K562 (cell line): ENCODE data around the gene SYNM. TPM values are rescaled to one million over a fixed set of nuclear protein-coding genes. Genes with fewer than 3 reads are reported as not detected.

Source experiments
- ATAC-seq: fragments of 200-7000 bp; cut with Tn5 transposase; 3 replicates; pipeline ENCODE4 v1.9.1; 2020; ENCODE audit warnings: moderate library complexity
- BruUV-seq: library from RNA; stranded (reverse); fragments of 400-500 nt; replicated peaks from 2 replicates; lab custom pipeline; 2021; lab: Mats Ljungman, UMichigan
- CTCF ChIA-PET: fragments of 300-600 bp; formaldehyde crosslinking; extraction: SDS; loops from one replicate; lab custom pipeline; 2021; ENCODE audit warnings: low intra/inter-chr PET ratio; lab: Yijun Ruan, JAX
- POLR2A ChIA-PET: fragments of 300-600, 350-650 bp; sonication (Branson Sonifier 250); formaldehyde crosslinking; extraction: SDS; loops from one replicate; lab custom pipeline; 2021; ENCODE audit warnings: antibody characterized with exemption, inconsistent platforms; lab: Yijun Ruan, JAX
- DNase-seq, 4 experiments: peaks; one replicate each; pipeline versions ENCODE4 v3.0.0 to v3.0.0-alpha.2; 2011 to 2018; ENCODE audit warnings: low spot score in 3 of 4, mixed read lengths in 3 of 4; ENCODE audit errors: extremely low read depth in 1 of 4
- FAIRE-seq: peaks from 2 replicates; lab custom pipeline; 2011; peaks lifted over from hg19 to GRCh38; lab: Jason Lieb, UNC
- H2AFZ ChIP-seq: 2 replicates; pipeline ENCODE4 v1.6.0; 2011; ENCODE audit warnings: low read depth, low read length, control low read depth, inconsistent platforms
- H3K27ac ChIP-seq: fragments of 200-600 bp; 3 replicates; pipeline ENCODE4 v1.8.0; 2011; ENCODE audit warnings: low read depth, mild to moderate bottlenecking, control low read depth, inconsistent platforms, low read length, moderate library complexity, mixed read lengths; ENCODE audit errors: extremely low read depth
- H3K27me3 ChIP-seq, 2 experiments: fragments of 300-600 bp in 1 of 2; 2 replicates in 1 of 2; 3 replicates in 1 of 2; pipeline versions ENCODE4 v1.6.0 to v1.8.0; 2011; ENCODE audit warnings: inconsistent platforms in 2 of 2, low read length in 2 of 2, mild to moderate bottlenecking in 1 of 2, mixed read lengths in 1 of 2, moderate library complexity in 1 of 2; ENCODE audit not compliant: control insufficient read depth in 2 of 2, insufficient read depth in 2 of 2
- H3K36me3 ChIP-seq: fragments of 300-600 bp; 3 replicates; pipeline ENCODE4 v1.8.0; 2011; ENCODE audit warnings: mild to moderate bottlenecking, low read length, inconsistent platforms; ENCODE audit not compliant: control insufficient read depth, insufficient read depth
- H3K4me1 ChIP-seq, 2 experiments: fragments of 200-600 bp in 1 of 2; replicated peaks in 1 of 2; 2 replicates in 1 of 2; 3 replicates in 1 of 2; pipeline versions ENCODE4 v1.5.1 to v1.8.0; 2011; ENCODE audit warnings: inconsistent platforms in 2 of 2, low read length in 2 of 2, mild to moderate bottlenecking in 1 of 2, mixed read lengths in 1 of 2, moderate library complexity in 1 of 2; ENCODE audit not compliant: control insufficient read depth in 2 of 2, insufficient read depth in 2 of 2
- H3K4me2 ChIP-seq: 2 replicates; pipeline ENCODE4 v1.6.1; 2011; ENCODE audit warnings: low read length, control low read depth, inconsistent platforms, mixed read lengths; ENCODE audit not compliant: insufficient read depth
- H3K4me3 ChIP-seq: fragments of 200-600 bp; sonication (generic), shearing (Covaris generic); 2 replicates; pipeline ENCODE4 v1.5.1; 2016; ENCODE audit warnings: control low read depth, inconsistent platforms
- H3K79me2 ChIP-seq: fragments of 200-600 bp; 3 replicates; pipeline ENCODE4 v1.8.0; 2011; ENCODE audit warnings: low read length, inconsistent platforms; ENCODE audit not compliant: control insufficient read depth, insufficient read depth
- H3K9ac ChIP-seq, 2 experiments: 2 replicates each; pipeline versions ENCODE4 v1.6.0 to v1.6.1; 2011; ENCODE audit warnings: low read depth in 2 of 2, low read length in 2 of 2, control low read depth in 1 of 2, inconsistent platforms in 1 of 2, mild to moderate bottlenecking in 1 of 2, mixed read lengths in 1 of 2; ENCODE audit not compliant: insufficient read depth in 1 of 2
- H3K9me1 ChIP-seq: one replicate; pipeline ENCODE4 v1.6.0; 2011; ENCODE audit warnings: inconsistent platforms, mild to moderate bottlenecking, low read length, moderate library complexity; ENCODE audit not compliant: control insufficient read depth, insufficient read depth
- H3K9me3 ChIP-seq: replicated peaks from 2 replicates; pipeline ENCODE4 v1.5.1; 2011; ENCODE audit warnings: low read depth, low read length, inconsistent platforms; ENCODE audit not compliant: control insufficient read depth, insufficient read depth
- H4K20me1 ChIP-seq: replicated peaks from 2 replicates; pipeline ENCODE4 v1.6.1; 2011; ENCODE audit warnings: low read length, inconsistent platforms, mixed read lengths; ENCODE audit not compliant: control insufficient read depth, insufficient read depth
- CHD4 ChIP-seq: fragments of 200-600 bp; sonication (generic); IDR thresholded peaks from 3 replicates; pipeline ENCODE4 v1.6.1; 2012; ENCODE audit warnings: low read depth, mild to moderate bottlenecking, mixed read lengths, low read length, inconsistent platforms; ENCODE audit not compliant: insufficient read depth, insufficient replicate concordance, poor library complexity, severe bottlenecking
- SAP30 ChIP-seq: fragments of 200-600 bp; sonication (generic); IDR thresholded peaks from 2 replicates; pipeline ENCODE4 v1.6.1; 2012; ENCODE audit warnings: borderline replicate concordance, low read depth, mild to moderate bottlenecking, moderate library complexity, low read length, control low read depth, inconsistent platforms; ENCODE audit not compliant: insufficient read depth, poor library complexity, severe bottlenecking
- STAT5A ChIP-seq: IDR thresholded peaks from 2 replicates; pipeline ENCODE4 v1.6.1; 2012; ENCODE audit warnings: low read length, inconsistent platforms, borderline replicate concordance
- STAT5B ChIP-seq: fragments of 250-450 bp; sonication (Bioruptor Pico); IDR thresholded peaks from 2 replicates; pipeline ENCODE4 v1.8.0; 2021; ENCODE audit warnings: mild to moderate bottlenecking, inconsistent platforms
- ZNF140 ChIP-seq: fragments of 250-450 bp; sonication (Bioruptor Pico); IDR thresholded peaks from 2 replicates; pipeline ENCODE4 v1.8.0; 2021; ENCODE audit warnings: moderate library complexity, mild to moderate bottlenecking, inconsistent platforms
- WGBS: fragments of 100-300 bp; shearing (Covaris generic); methylation state at CpG from one replicate; pipeline ENCODE4 v1.1.6; 2016; ENCODE audit warnings: low coverage, mixed read lengths; ENCODE audit not compliant: insufficient coverage; ENCODE audit errors: missing lambda C conversion rate; 5-methylcytosine and 5-hydroxymethylcytosine counted together
- in situ Hi-C: fragments of 300-500 bp; cut with MboI; formaldehyde crosslinking; loops from 4 replicates; pipeline ENCODE4 v1.15.0; 2018; ENCODE audit warnings: inconsistent platforms, mixed read lengths
- intact Hi-C: fragments of 100-400 bp; cut with micrococcal nuclease; formaldehyde crosslinking; loops from 2 replicates; pipeline ENCODE4 v1.14.2; 2022
- polyA plus RNA-seq, 8 experiments: library from polyadenylated mRNA; depleted of rRNA in 4 of 8; stranded (reverse) in 5 of 8; unstranded in 3 of 8; fragments of >200 nt; fragmentation: Nextera tagmentation in 2 of 8; fragmentation: Illumina TruSeq in 1 of 8; extraction: Ambion mirVana in 2 of 8; extraction: Trizol in 1 of 8; gene quantifications; 2 replicates each; pipeline versions ENCODE4 v1.2.1 to v1.2.3, GENCODE V29; 2011 to 2014; ENCODE audit warnings: inconsistent platforms in 1 of 8, missing spikeins in 1 of 8
- total RNA-seq, 7 experiments: library from RNA; depleted of rRNA in 6 of 7; stranded (reverse); fragments of >200 nt in 6 of 7; fragmentation: Illumina TruSeq in 2 of 7; extraction: Trizol in 2 of 7; gene quantifications; 2 replicates each; pipeline versions ENCODE4 v1.2.1 to v1.2.3, GENCODE V29; 2011 to 2021; ENCODE audit warnings: low replicate concordance in 1 of 7
- TF ChIP-seq, protein P1 (sequence below): fragments of 450-650 bp; formaldehyde crosslinking; IDR thresholded peaks from 2 replicates; pipeline ENCODE4 v1.4.0; 2020; ENCODE audit warnings: mild to moderate bottlenecking, mixed read lengths
- TF ChIP-seq, protein P2 (sequence below): sonication (generic); formaldehyde crosslinking; IDR thresholded peaks from 2 replicates; pipeline ENCODE4 v1.4.0; 2020; ENCODE audit warnings: mild to moderate bottlenecking, missing genetic modification reagents
- TF ChIP-seq, protein P3 (sequence below): fragments of 450-650 bp; IDR thresholded peaks from 2 replicates; pipeline ENCODE4 v1.6.1; 2014; ENCODE audit warnings: low read depth, mild to moderate bottlenecking, moderate library complexity, borderline replicate concordance

SYNM gene
- total and polyA plus RNA-seq, 9 of the 15 experiments (the other 6 are each of a cell fraction or from before 2014, with no cell fraction given) = 0.01 to 0.42 (median 0.13) TPM

DNA sequence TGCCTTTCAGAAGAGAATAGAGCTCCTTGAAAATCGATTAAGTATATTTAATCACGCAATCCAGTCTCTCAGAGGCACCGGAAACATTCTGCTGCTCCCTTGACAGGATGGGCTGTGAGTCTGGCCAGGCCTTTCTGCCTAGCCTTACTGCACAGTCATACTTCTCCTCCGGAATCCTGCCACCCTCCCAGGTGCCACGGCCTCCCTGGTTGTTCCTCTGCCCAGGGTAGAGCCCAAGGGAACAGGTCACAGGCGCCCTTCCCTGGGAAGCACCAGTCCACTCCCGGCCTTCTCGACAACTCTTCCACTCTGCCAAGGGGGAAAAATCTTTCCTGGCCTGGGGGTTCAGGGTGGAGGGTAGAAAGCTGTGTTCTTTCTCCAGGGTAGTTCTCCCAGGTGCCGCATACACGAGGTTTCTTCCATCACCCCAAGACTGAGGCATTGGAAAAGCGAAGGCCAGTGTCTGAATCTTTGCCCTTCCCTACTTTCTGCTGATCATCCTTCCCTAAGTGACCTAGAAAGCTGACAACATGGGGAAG is 17.4 kb upstream of the SYNM start:
- WGBS = 1% methylated on average over 10 of the region's 11 CpGs
- no peaks in the 10 kb centered on the region for H3K4me1 ChIP-seq
- no peak for ATAC-seq
- H3K9me3 ChIP-seq = no peaks in the 10 kb centered on the region
- H3K27ac ChIP-seq = no peak overlapping the region
- POLR2A ChIA-PET = interaction anchor here (0.6 to 1.0 kb wide), 2 partner anchors 10 kb away, joined by 3 to 4 read pairs; no protein-coding TSS in a partner anchor
- CTCF ChIA-PET = no interaction called here
- TF ChIP-seq, protein P1, sequence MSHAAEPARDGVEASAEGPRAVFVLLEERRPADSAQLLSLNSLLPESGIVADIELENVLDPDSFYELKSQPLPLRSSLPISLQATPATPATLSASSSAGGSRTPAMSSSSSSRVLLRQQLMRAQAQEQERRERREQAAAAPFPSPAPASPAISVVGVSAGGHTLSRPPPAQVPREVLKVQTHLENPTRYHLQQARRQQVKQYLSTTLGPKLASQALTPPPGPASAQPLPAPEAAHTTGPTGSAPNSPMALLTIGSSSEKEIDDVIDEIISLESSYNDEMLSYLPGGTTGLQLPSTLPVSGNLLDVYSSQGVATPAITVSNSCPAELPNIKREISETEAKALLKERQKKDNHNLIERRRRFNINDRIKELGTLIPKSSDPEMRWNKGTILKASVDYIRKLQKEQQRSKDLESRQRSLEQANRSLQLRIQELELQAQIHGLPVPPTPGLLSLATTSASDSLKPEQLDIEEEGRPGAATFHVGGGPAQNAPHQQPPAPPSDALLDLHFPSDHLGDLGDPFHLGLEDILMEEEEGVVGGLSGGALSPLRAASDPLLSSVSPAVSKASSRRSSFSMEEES (CRISPR knock-in tag) = no peak
- TF ChIP-seq, protein P2, sequence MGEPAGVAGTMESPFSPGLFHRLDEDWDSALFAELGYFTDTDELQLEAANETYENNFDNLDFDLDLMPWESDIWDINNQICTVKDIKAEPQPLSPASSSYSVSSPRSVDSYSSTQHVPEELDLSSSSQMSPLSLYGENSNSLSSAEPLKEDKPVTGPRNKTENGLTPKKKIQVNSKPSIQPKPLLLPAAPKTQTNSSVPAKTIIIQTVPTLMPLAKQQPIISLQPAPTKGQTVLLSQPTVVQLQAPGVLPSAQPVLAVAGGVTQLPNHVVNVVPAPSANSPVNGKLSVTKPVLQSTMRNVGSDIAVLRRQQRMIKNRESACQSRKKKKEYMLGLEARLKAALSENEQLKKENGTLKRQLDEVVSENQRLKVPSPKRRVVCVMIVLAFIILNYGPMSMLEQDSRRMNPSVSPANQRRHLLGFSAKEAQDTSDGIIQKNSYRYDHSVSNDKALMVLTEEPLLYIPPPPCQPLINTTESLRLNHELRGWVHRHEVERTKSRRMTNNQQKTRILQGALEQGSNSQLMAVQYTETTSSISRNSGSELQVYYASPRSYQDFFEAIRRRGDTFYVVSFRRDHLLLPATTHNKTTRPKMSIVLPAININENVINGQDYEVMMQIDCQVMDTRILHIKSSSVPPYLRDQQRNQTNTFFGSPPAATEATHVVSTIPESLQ (CRISPR knock-in tag) = no peak
- no peak for TF ChIP-seq SAP30
- TF ChIP-seq, protein P3, sequence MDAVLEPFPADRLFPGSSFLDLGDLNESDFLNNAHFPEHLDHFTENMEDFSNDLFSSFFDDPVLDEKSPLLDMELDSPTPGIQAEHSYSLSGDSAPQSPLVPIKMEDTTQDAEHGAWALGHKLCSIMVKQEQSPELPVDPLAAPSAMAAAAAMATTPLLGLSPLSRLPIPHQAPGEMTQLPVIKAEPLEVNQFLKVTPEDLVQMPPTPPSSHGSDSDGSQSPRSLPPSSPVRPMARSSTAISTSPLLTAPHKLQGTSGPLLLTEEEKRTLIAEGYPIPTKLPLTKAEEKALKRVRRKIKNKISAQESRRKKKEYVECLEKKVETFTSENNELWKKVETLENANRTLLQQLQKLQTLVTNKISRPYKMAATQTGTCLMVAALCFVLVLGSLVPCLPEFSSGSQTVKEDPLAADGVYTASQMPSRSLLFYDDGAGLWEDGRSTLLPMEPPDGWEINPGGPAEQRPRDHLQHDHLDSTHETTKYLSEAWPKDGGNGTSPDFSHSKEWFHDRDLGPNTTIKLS = no peak
- TF ChIP-seq CHD4 = no peak
- TF ChIP-seq STAT5A = no peak
- TF ChIP-seq ZNF140 (CRISPR knock-in tag) = no peak
- TF ChIP-seq STAT5B (CRISPR knock-in tag) = no peak
- TF ChIP-seq, all 486 proteins: peak for 0
- Histone ChIP-seq H3K9ac (no peak overlapping the region), H3K79me2 (no peaks in the 10 kb centered on the region), H2AFZ (no peak overlapping the region), H3K36me3 (no peaks in the 10 kb centered on the region), H3K9me1 (no peaks in the 10 kb centered on the region), H4K20me1 (no peaks in the 10 kb centered on the region), H3K4me3 (no peak overlapping the region), H3K4me2 (no peak overlapping the region), H3K27me3 (peaks cover 0 to 30% of the 10 kb centered on the region in 2 experiments; a peak in 3 of 5 replicates)
- intact Hi-C loops (no loop called here), in situ Hi-C loops (no loop called here)
- BruUV-seq = no TSS peak
- FAIRE-seq = no peak
- no peak for DNase-seq
